ENCODE results near the gene PIMREG. TPM values are rescaled to one million over a fixed set of nuclear protein-coding genes. Genes with fewer than 3 reads are reported as not detected.
A peak's percentile ranks its signal among the peaks of the same experiment; 100 is the strongest.

Gene PIMREG
- total RNA-seq, 1 donor from 2014 or later = 10.4 TPM

- Histone ChIP-seq H3K4me3 (ENCODE audit: low read depth, low read length) (no peak overlapping the region), H3K36me3 (ENCODE audit: control insufficient read depth, insufficient read depth, low read length) (no peaks in the 10 kb centered on the region), H3K27me3 (ENCODE audit: control insufficient read depth, insufficient read depth, low read length) (no peaks in the 10 kb centered on the region)
- DNase-seq (ENCODE audit: low read depth) = no peak
- TF ChIP-seq, protein P1, sequence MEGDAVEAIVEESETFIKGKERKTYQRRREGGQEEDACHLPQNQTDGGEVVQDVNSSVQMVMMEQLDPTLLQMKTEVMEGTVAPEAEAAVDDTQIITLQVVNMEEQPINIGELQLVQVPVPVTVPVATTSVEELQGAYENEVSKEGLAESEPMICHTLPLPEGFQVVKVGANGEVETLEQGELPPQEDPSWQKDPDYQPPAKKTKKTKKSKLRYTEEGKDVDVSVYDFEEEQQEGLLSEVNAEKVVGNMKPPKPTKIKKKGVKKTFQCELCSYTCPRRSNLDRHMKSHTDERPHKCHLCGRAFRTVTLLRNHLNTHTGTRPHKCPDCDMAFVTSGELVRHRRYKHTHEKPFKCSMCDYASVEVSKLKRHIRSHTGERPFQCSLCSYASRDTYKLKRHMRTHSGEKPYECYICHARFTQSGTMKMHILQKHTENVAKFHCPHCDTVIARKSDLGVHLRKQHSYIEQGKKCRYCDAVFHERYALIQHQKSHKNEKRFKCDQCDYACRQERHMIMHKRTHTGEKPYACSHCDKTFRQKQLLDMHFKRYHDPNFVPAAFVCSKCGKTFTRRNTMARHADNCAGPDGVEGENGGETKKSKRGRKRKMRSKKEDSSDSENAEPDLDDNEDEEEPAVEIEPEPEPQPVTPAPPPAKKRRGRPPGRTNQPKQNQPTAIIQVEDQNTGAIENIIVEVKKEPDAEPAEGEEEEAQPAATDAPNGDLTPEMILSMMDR (IDR thresholded peaks at IDR 0.05; ENCODE audit: insufficient read depth, low read length, poor library complexity, severe bottlenecking) = no peak
Measured at GRCh38 chr17:6429266-6429665, 15.0 kb upstream of the PIMREG start.

DNA sequence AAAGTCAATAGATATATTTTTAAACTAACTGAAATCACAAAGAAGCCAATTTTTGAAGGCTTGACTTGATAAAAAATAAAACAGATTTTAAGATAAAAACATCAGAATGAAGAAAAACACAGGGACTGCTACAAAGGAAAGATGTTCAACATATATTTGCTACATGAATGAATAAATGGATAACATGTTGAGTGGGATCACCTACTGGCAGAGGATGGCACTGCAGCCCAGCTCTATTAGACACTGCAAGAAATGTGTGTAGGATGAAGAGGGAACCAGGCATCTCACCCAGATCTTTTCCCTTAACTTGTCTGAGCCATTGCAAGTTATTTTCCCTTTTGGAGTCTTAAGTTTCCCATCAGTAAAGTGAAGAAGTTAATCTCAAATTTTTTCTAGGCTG, 13.5 kb upstream of the PIMREG start:
- Histone ChIP-seq H3K27me3 (ENCODE audit: control insufficient read depth, insufficient read depth, low read length) (no peaks in the 10 kb centered on the region), H3K4me3 (ENCODE audit: low read depth, low read length) (no peak overlapping the region), H3K36me3 (ENCODE audit: control insufficient read depth, insufficient read depth, low read length) (no peaks in the 10 kb centered on the region)
- TF ChIP-seq, protein P1 (IDR thresholded peaks at IDR 0.05; ENCODE audit: insufficient read depth, low read length, poor library complexity, severe bottlenecking) = peak; percentile 34
- no peak for DNase-seq (ENCODE audit: low read depth)

- peaks cover 8% of the 10 kb centered on the region for H3K27me3 ChIP-seq (ENCODE audit: control insufficient read depth, insufficient read depth, low read length)
- no peaks in the 10 kb centered on the region for H3K36me3 ChIP-seq (ENCODE audit: control insufficient read depth, insufficient read depth, low read length)
- no peak for DNase-seq (ENCODE audit: low read depth)
- TF ChIP-seq, protein P1 (IDR thresholded peaks at IDR 0.05; ENCODE audit: insufficient read depth, low read length, poor library complexity, severe bottlenecking) = no peak
- H3K4me3 ChIP-seq (ENCODE audit: low read depth, low read length) = no peak within 1 kb of the TSS
Measured at GRCh38 chr17:6435051-6435450, 9.2 kb upstream of the PIMREG start, which contains the start of gene AIPL1. Gene AIPL1 (minus strand): TSS chr17:6435121. CDS start chr17:6435104, 17 bp downstream.

DNA sequence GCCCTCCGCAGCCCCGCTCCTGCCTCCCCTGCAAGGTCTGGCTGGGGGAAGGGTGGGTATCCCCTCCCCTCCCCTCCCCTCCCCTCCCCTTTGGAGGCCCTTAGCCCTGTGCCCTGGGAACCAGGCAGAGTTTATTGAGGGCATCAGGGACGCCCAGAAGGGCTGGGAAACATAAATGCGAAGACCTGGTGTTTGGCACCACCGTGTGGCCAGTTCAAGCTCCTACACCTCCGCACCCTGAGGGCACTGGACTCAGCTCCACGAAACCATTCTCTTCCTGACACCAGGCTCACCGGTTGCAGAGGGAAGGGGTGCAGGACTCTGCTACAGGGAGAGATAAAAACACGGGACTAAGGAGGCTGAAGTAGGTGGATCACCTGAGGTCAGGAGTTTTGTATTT, 8.3 kb upstream of the PIMREG start:
- TF ChIP-seq, protein P1 (IDR thresholded peaks at IDR 0.05; ENCODE audit: insufficient read depth, low read length, poor library complexity, severe bottlenecking) = peak; percentile 81
- Histone ChIP-seq H3K27me3 (ENCODE audit: control insufficient read depth, insufficient read depth, low read length) (peaks cover 8% of the 10 kb centered on the region), H3K36me3 (ENCODE audit: control insufficient read depth, insufficient read depth, low read length) (no peaks in the 10 kb centered on the region), H3K4me3 (ENCODE audit: low read depth, low read length) (no peak overlapping the region)
- DNase-seq (ENCODE audit: low read depth) = no peak

DNA sequence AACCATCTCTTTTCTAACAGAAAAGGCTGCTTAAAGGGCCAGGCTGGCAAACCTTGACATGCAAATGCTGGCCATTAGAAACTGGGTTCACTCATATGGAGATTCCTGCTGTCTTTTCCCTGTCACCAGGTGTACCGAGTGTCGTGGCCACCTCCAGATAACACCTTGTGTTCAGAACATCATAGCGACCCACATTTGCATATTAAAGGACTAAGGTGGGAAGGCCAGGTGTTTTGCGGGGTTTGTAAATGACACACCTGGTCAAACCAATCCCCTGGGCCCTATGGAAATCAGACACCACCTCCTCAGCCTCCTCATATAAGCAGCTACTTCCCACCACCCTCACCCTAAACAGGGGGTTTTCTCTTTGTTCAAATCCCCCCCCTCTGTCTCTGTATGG, 6.8 kb upstream of the PIMREG start:
- TF ChIP-seq, protein P1 (IDR thresholded peaks at IDR 0.05; ENCODE audit: insufficient read depth, low read length, poor library complexity, severe bottlenecking) = no peak
- no peaks in the 10 kb centered on the region for H3K36me3 ChIP-seq (ENCODE audit: control insufficient read depth, insufficient read depth, low read length)
- no peak for DNase-seq (ENCODE audit: low read depth)
- peaks cover 8% of the 10 kb centered on the region for H3K27me3 ChIP-seq (ENCODE audit: control insufficient read depth, insufficient read depth, low read length)
- H3K4me3 ChIP-seq (ENCODE audit: low read depth, low read length) = no peak overlapping the region

- Histone ChIP-seq H3K27me3 (ENCODE audit: control insufficient read depth, insufficient read depth, low read length) (peaks cover 8% of the 10 kb centered on the region), H3K36me3 (ENCODE audit: control insufficient read depth, insufficient read depth, low read length) (no peaks in the 10 kb centered on the region), H3K4me3 (ENCODE audit: low read depth, low read length) (no peak overlapping the region)
- DNase-seq (ENCODE audit: low read depth) = no peak
- TF ChIP-seq, protein P1 (IDR thresholded peaks at IDR 0.05; ENCODE audit: insufficient read depth, low read length, poor library complexity, severe bottlenecking) = no peak
Measured at GRCh38 chr17:6437956-6438355, 6.3 kb upstream of the PIMREG start.
